DOHH2 (cell line): ENCODE measurements around the gene PALM3.

Source experiments
- H3F3A ChIP-seq: fragments of 200-600 bp; sonication (generic), shearing (Covaris generic); 2 replicates; pipeline ENCODE4 v1.6.0; 2016; ENCODE audit warnings: antibody characterized with exemption, mild to moderate bottlenecking; ENCODE audit not compliant: control insufficient read depth, insufficient read depth
- H3K27ac ChIP-seq: fragments of 200-600 bp; sonication (generic); 2 replicates; pipeline ENCODE4 v1.5.1; 2014; ENCODE audit warnings: low read depth, mild to moderate bottlenecking, low read length, moderate library complexity
- H3K27me3 ChIP-seq: fragments of 200-600 bp; sonication (generic); 2 replicates; pipeline ENCODE4 v1.6.1; 2014; ENCODE audit warnings: mild to moderate bottlenecking, low read length, mixed read lengths; ENCODE audit not compliant: control insufficient read depth
- H3K36me3 ChIP-seq: fragments of 200-600 bp; sonication (generic); 2 replicates; pipeline ENCODE4 v1.6.1; 2014; ENCODE audit warnings: mild to moderate bottlenecking, low read length, moderate library complexity, mixed read lengths; ENCODE audit not compliant: control insufficient read depth
- H3K4me1 ChIP-seq: fragments of 200-600 bp; sonication (generic); 2 replicates; pipeline ENCODE4 v1.6.1; 2014; ENCODE audit warnings: mild to moderate bottlenecking, low read length, mixed read lengths; ENCODE audit not compliant: control insufficient read depth
- H3K4me2 ChIP-seq: fragments of 200-600 bp; sonication (generic); 2 replicates; pipeline ENCODE4 v1.6.0; 2014; ENCODE audit warnings: mild to moderate bottlenecking, low read length, moderate library complexity
- H3K4me3 ChIP-seq: fragments of 200-600 bp; sonication (generic); 2 replicates; pipeline ENCODE4 v1.5.1; 2014; ENCODE audit warnings: mild to moderate bottlenecking, low read length, mixed read lengths
- H3K79me2 ChIP-seq: fragments of 200-600 bp; sonication (generic); 2 replicates; pipeline ENCODE4 v1.6.1; 2014; ENCODE audit warnings: mild to moderate bottlenecking, low read length, mixed read lengths; ENCODE audit not compliant: control insufficient read depth
- H3K9me2 ChIP-seq: fragments of 200-600 bp; sonication (generic); replicated peaks from 2 replicates; pipeline ENCODE4 v1.6.1; 2014; ENCODE audit warnings: mild to moderate bottlenecking, low read length, mixed read lengths; ENCODE audit not compliant: control insufficient read depth
- H3K9me3 ChIP-seq: fragments of 200-600 bp; sonication (generic); 2 replicates; pipeline ENCODE4 v1.6.1; 2014; ENCODE audit warnings: antibody characterized with exemption, low read length, mixed read lengths; ENCODE audit not compliant: control insufficient read depth, insufficient read depth
- H4K20me1 ChIP-seq: fragments of 200-600 bp; sonication (generic); 2 replicates; pipeline ENCODE4 v1.6.0; 2014; ENCODE audit warnings: low read depth, mild to moderate bottlenecking, antibody characterized with exemption, low read length, moderate library complexity; ENCODE audit not compliant: control insufficient read depth, insufficient read depth
- CTCF ChIP-seq: fragments of 200-600 bp; sonication (generic); IDR thresholded peaks from one replicate; pipeline ENCODE4 v1.5.1; 2014; ENCODE audit warnings: antibody characterized with exemption, mild to moderate bottlenecking, low read depth, low read length; ENCODE audit not compliant: poor library complexity, severe bottlenecking
- EZH2phosphoT487 ChIP-seq: fragments of 200-600 bp; sonication (generic); IDR thresholded peaks from 2 replicates; pipeline ENCODE4 v1.6.1; 2017; ENCODE audit warnings: borderline replicate concordance, mild to moderate bottlenecking, antibody characterized with exemption, low read length, moderate library complexity, mixed read lengths

PALM3 gene

DNA sequence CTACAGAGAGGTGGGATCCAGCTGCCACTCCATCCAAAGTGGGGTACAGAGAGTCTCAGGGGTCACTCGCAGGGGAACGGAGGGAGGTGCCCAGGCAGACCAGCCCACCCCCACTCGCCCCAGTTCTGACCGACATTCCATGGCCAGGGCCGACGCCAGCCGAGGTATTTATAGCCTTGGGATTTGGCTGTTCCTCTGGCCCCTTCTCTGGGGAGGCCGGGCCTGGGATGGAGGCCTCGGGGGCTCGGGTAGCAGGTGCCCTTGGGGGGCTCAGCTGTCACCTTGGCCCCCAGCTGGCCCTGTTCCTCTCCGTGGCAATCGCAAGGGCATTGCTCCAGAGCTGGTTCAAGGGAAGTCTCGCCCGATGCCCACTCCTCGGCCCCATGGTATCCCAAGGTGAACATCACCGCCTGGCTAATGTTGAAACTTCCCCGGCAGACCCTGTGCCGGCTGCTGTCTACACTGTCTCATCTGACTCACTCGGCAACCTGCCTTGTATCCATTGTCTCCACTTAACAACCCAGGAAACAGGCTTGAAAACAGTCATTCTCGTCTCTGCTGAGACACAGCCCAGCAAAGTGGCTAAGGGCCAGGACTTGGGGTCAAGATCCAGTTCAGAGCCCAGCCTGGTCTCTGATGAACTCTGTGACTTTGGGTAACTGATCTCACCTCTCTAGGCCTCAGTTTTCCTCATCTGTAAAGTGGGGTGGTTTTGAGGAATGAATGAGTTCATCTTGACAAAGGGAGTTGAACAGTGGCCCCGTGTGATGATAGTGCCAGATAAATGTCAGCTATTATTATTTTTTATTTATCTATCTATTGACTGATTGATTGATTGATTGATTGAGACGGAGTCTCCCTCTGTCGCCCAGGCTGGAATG is 45.9 kb upstream of the PALM3 start:
- no peak for TF ChIP-seq EZH2phosphoT487
- no peak for TF ChIP-seq CTCF
- no peaks in the 10 kb centered on the region for H4K20me1 ChIP-seq
- no peaks in the 10 kb centered on the region for H3K9me3 ChIP-seq

DNA sequence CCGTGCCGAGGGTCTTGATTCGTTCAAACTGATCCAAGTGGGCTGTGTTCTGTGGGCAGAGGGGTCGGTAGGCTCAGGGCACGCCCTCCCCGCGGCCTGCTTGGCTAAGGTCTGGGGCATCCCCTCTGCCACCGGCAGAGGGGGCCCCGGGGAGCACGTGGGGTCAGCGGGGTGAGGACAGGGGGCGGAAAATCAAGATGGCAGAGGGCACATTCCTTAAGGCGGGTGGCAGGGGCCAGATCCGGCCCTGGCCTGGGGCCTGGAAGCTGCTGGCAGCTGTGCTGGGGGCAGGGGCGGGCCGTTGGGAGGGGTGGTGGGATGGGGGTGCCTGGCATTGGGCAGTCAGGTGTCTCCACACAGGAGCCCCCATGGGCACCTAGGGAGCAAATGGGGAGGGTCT is 45.0 kb upstream of the PALM3 start:
- Histone ChIP-seq H3K4me1 (0 out of 2 replicates have a peak, but pooled peaks cover 4% of the 10 kb centered on the region), H4K20me1 (no peaks in the 10 kb centered on the region), H3K27me3 (no peaks in the 10 kb centered on the region), H3K79me2 (no peaks in the 10 kb centered on the region), H3K4me3 (no peak overlapping the region), H3K27ac (no peak overlapping the region), H3K4me2 (no peak overlapping the region), H3K9me2 (no peaks in the 10 kb centered on the region), H3F3A (no peaks in the 10 kb centered on the region), H3K36me3 (peaks cover 4% of the 10 kb centered on the region; the same call in 1 of the 2 replicates), H3K9me3 (no peaks in the 10 kb centered on the region)
- TF ChIP-seq EZH2phosphoT487 = no peak

More for the DNA sequence above, 45.9 kb upstream of the PALM3 start:
- H3K36me3 ChIP-seq = peaks cover 4% of the 10 kb centered on the region; the same call in 1 of the 2 replicates
- H3K4me3 ChIP-seq = no peak overlapping the region
- no peak overlapping the region for H3K27ac ChIP-seq
- no peak overlapping the region for H3K4me2 ChIP-seq
- no peaks in the 10 kb centered on the region for H3K27me3 ChIP-seq
- H3K4me1 ChIP-seq = 0 out of 2 replicates have a peak, but pooled peaks cover 4% of the 10 kb centered on the region
- H3K79me2 ChIP-seq = no peaks in the 10 kb centered on the region
- H3K9me2 ChIP-seq = no peaks in the 10 kb centered on the region
- no peaks in the 10 kb centered on the region for H3F3A ChIP-seq

DNA sequence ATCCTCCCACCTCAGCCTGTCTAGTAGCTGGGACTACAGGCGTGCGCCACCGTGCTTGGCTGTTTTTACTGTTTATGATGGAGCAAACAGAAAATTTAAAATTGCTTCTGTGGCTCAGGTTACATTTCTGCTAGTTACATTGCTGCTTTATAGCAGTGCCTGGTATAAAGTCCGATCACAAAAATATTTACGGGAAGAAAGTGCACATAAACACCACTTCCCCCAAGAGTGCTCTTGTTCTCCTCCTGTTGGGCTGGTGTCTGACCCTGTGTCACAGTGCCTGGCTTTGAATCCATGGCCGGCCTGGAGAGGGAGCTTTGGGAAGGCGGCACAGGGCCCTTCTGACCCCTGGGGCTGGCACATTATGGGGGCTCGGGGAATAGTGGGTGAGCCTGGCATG is 43.8 kb upstream of the PALM3 start:
- H3K27ac ChIP-seq = no peak overlapping the region
- no peaks in the 10 kb centered on the region for H3K79me2 ChIP-seq
- no peaks in the 10 kb centered on the region for H4K20me1 ChIP-seq
- no peaks in the 10 kb centered on the region for H3F3A ChIP-seq
- H3K4me1 ChIP-seq = 0 out of 2 replicates have a peak, but pooled peaks cover 4% of the 10 kb centered on the region
- no peaks in the 10 kb centered on the region for H3K9me2 ChIP-seq
- TF ChIP-seq EZH2phosphoT487 (no peak), CTCF (no peak)
- H3K4me2 ChIP-seq = no peak overlapping the region
- peaks cover 4% of the 10 kb centered on the region; the same call in 1 of the 2 replicates for H3K36me3 ChIP-seq
- no peak overlapping the region for H3K4me3 ChIP-seq
- H3K9me3 ChIP-seq = no peaks in the 10 kb centered on the region
- H3K27me3 ChIP-seq = no peaks in the 10 kb centered on the region

DNA sequence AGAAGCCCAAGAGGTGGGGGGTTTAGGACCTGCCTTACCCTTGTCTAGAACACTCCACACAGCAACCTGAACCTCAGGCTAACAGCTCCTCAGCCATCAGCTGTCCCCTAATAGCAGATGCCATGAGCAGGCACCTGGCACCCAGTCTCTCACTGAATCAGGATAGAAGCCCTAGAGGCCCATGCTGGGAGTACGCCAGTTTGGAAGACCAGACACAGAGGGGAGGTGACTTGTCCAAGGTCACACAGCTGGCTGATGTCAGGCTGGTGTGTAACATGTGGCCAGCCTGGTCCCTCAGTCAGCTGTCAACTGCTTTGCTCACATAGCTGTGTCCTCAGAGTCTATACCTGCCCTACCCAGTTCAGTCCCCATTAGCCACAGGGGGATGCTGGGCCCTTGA is 41.4 kb upstream of the PALM3 start:
- H3K36me3 ChIP-seq = peaks cover 6% of the 10 kb centered on the region; the same call in 1 of the 2 replicates
- no peaks in the 10 kb centered on the region for H3K4me1 ChIP-seq
- no peaks in the 10 kb centered on the region for H3K27me3 ChIP-seq
- no peaks in the 10 kb centered on the region for H3K79me2 ChIP-seq
- TF ChIP-seq EZH2phosphoT487 (no peak), CTCF (no peak)
- no peak overlapping the region for H3K4me3 ChIP-seq
- no peaks in the 10 kb centered on the region for H3F3A ChIP-seq
- no peak overlapping the region for H3K4me2 ChIP-seq
- no peak overlapping the region for H3K27ac ChIP-seq
- H3K9me2 ChIP-seq = no peaks in the 10 kb centered on the region
- no peaks in the 10 kb centered on the region for H3K9me3 ChIP-seq
- H4K20me1 ChIP-seq = no peaks in the 10 kb centered on the region
